Astrocyte of the spinal cord (primary cell): ENCODE measurements around the gene ZFPM1.

Source experiments
- DNase-seq: peaks from one replicate; pipeline ENCODE4 v3.0.0; 2011; ENCODE audit warnings: low read depth, low spot score
- H3K4me3 ChIP-seq: 2 replicates; pipeline ENCODE4 v1.5.1; 2011; ENCODE audit warnings: low read depth, mild to moderate bottlenecking, low read length, moderate library complexity
- in situ Hi-C: cut with HindIII; loops from 2 replicates; pipeline ENCODE4 v1.10.0; 2017; ENCODE audit warnings: low sequenced_read_pairs
- TF ChIP-seq, protein P1 (sequence below): IDR thresholded peaks from 2 replicates; pipeline ENCODE4 v1.5.1; 2012; ENCODE audit warnings: low read depth, mild to moderate bottlenecking, low read length, inconsistent platforms

ZFPM1 gene

DNA sequence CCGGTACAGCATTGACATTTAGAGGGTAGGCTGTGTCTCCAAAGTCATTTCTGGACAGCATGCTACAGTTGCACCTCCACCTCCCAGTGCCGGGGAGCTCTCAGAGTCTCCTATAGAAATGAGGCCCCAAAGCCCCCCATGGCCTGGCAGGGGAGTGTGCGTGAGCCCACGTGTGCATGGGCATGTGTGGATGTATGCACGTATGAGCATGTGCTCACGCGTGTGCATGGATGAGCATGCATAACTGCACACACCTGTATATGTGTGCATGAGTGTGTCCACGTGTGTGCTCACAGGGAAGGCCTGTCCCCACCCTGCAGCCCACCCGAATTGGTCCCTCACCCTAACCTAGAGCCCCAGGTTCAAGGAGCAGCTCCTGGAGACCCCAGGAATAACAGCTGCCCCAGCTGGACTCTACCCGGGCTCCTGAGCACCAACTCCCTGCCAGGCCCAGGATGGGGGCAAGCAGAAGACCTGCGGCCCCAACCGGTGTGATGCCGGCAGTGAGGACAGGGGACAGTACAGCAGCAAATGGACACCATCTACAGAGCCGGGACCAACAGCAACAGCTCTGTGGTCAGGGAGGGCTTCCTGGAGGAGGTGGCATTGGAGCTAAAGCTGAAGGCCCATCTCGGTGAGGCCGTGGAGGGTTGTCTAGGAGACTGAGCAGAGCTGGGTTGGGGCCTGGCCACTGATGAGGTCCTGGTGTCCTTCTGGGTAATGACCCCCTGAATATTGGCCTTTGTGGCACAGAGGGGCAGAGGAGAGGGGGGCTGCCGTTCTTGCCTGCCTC, 35.2 kb upstream of the ZFPM1 start:
- in situ Hi-C loops: no loop called here
- H3K4me3 ChIP-seq: no peak overlapping the region
- TF ChIP-seq, protein P1, sequence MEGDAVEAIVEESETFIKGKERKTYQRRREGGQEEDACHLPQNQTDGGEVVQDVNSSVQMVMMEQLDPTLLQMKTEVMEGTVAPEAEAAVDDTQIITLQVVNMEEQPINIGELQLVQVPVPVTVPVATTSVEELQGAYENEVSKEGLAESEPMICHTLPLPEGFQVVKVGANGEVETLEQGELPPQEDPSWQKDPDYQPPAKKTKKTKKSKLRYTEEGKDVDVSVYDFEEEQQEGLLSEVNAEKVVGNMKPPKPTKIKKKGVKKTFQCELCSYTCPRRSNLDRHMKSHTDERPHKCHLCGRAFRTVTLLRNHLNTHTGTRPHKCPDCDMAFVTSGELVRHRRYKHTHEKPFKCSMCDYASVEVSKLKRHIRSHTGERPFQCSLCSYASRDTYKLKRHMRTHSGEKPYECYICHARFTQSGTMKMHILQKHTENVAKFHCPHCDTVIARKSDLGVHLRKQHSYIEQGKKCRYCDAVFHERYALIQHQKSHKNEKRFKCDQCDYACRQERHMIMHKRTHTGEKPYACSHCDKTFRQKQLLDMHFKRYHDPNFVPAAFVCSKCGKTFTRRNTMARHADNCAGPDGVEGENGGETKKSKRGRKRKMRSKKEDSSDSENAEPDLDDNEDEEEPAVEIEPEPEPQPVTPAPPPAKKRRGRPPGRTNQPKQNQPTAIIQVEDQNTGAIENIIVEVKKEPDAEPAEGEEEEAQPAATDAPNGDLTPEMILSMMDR: no peak
- no peak for DNase-seq

DNA sequence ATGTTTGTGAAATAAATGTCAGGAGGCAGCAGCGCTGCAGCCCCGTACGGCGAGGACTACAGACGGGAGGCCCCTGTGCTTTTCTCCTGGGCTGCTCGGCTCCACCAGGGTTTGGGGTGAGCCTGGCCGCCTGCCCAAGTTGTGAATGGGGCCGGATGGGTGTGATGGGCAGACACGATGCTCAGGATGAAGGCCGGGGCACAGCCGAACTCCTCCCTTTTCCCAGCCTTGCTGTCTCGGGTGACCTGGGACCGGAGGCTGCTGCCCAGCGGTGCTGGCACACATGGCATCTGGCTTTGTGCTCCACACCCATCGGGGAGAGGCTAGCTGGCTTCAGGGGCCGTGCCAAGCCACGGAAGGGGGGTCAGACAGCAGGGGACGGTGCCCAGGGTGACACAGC, 34.2 kb upstream of the ZFPM1 start:
- TF ChIP-seq, protein P1: no peak
- H3K4me3 ChIP-seq: no peak overlapping the region
- in situ Hi-C loops: no loop called here
- no peak for DNase-seq

DNA sequence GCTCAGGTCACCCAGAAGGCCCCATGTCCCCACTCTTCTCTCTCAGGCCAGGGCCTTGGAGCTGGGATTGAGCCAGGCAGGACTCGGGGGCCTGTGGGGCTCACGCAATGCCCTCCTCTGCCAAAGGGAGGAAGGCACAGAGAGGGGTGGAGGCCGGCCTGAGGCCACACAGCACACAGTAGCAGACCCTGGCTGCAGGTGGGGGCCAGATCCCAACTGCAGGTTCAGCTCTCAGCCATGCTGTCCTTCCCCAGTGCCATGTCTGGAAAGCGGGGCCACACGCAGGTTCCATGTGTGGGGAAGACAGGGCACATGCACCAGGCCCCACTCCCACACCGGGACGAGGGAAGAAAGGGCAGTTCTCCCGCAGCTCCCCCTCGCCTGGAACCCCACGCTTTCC, 33.3 kb upstream of the ZFPM1 start:
- no peak overlapping the region for H3K4me3 ChIP-seq
- in situ Hi-C loops: no loop called here
- DNase-seq: no peak
- TF ChIP-seq, protein P1: no peak

DNA sequence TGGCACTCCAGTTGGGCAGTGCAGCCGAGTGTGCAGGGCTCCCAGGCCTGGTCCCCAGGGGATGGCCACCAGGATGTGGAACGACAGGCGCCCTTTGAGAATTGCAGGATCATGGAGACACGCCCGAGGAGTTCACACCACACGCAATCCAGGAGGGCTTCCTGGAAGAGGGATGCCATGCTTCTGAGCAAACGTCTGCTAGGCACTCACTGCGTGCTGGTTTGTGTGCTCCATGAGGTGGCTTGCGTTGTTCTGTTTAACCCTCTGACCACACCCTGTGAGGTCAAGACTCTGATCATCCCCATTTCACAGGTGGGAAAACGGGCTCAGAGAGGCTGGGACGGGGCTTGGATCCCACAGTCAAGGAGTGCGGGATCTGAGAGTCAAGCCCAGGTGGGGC, 32.6 kb upstream of the ZFPM1 start:
- in situ Hi-C loops: no loop called here

DNA sequence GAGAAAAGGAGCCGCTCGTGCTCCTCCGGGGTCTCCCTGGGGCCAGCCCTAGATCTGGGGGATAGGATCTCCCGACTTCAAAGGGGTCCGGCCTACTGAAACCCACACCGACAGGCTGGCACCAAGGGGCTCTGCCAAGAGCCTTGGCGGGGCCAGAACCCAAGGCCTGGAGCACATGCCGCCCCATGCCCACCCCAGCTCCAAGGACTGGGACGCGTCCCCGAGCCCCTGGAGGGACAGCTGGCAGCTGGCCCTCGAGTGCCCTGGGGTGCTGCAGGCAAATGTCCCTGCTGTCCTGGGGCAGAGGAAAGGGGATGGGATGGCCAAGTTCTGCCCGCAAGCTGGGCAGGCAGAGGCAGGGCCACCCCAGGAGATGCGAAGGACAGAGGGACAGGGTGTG, 31.8 kb upstream of the ZFPM1 start:
- TF ChIP-seq, protein P1: no peak
- in situ Hi-C loops: no loop called here

More for the DNA sequence above, 32.6 kb upstream of the ZFPM1 start:
- TF ChIP-seq, protein P1: no peak
- no peak for DNase-seq
- no peak overlapping the region for H3K4me3 ChIP-seq

DNA sequence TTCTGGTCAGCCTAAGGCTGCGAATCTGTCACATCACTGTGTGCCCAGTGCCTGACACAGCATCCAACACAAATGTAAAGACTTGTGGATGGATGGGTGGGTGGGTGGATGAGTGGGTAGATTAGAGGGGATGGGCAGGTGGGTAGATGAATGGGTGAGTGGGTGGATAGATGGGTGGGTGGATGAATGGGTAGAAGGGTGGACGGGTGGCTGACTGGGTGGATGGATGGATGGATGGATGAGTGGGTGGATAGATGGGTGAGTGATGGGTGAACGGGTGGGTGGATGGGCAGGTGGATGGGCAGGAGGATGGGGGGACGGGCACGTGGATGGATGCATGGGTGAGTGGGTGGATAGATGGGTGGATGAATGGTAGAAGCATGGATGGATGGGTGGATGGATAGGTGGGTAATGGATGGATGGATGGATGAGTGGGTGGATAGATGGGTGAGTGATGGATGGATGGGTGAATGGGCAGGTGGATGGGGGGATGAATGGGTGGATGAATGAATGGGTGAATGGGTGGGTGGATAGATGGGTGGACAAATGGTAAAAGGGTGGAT, 31.1 kb upstream of the ZFPM1 start:
- no peak overlapping the region for H3K4me3 ChIP-seq
- DNase-seq: no peak
- TF ChIP-seq, protein P1: no peak
- in situ Hi-C loops: no loop called here

More for the DNA sequence above, 31.8 kb upstream of the ZFPM1 start:
- no peak for DNase-seq
- no peak overlapping the region for H3K4me3 ChIP-seq
